GM12878 (cell line): ENCODE measurements around the gene FBXL15. TPM values are rescaled to one million over a fixed set of nuclear protein-coding genes. Genes with fewer than 3 reads are reported as not detected.

Source experiments
- ATAC-seq: fragments of 200-7000 bp; cut with Tn5 transposase; 3 replicates; pipeline ENCODE4 v1.9.1; 2020; ENCODE audit warnings: mild to moderate bottlenecking, moderate library complexity
- BruUV-seq: library from RNA; stranded (reverse); fragments of 400-500 nt; replicated peaks from 2 replicates; lab custom pipeline; 2021; lab: Mats Ljungman, UMichigan
- CTCF ChIA-PET: fragments of 300-600 bp; sonication (Branson Sonifier 250); formaldehyde crosslinking; extraction: SDS; loops from one replicate; lab custom pipeline; 2021; ENCODE audit warnings: inconsistent platforms; lab: Yijun Ruan, JAX
- POLR2A ChIA-PET: fragments of 350-600 bp; formaldehyde crosslinking; extraction: SDS; loops from one replicate; lab custom pipeline; 2021; ENCODE audit warnings: inconsistent platforms; lab: Charles Lee
- RAD21 ChIA-PET: fragments of 300-600 bp; sonication (Branson Sonifier 250); formaldehyde crosslinking; loops from one replicate; lab custom pipeline; 2023; ENCODE audit warnings: antibody characterized with exemption; ENCODE audit not compliant: unreplicated experiment; lab: Charles Lee
- SMC1A ChIA-PET: fragments of 300-600 bp; sonication (Branson Sonifier 250); formaldehyde crosslinking; loops from one replicate; lab custom pipeline; 2023; ENCODE audit not compliant: unreplicated experiment, uncharacterized antibody; lab: Charles Lee
- DNase-seq: peaks from one replicate; pipeline ENCODE4 v3.0.0-alpha.2; 2011; ENCODE audit warnings: low read depth, low spot score
- FAIRE-seq: peaks from 3 replicates; lab custom pipeline; 2011; peaks lifted over from hg19 to GRCh38; lab: Jason Lieb, UNC
- H2AFZ ChIP-seq: 2 replicates; pipeline ENCODE4 v1.6.0; 2011; ENCODE audit warnings: low read depth, low read length, control low read depth; ENCODE audit not compliant: control insufficient read depth
- H3K27ac ChIP-seq: 2 replicates; pipeline ENCODE4 v1.5.1; 2011; ENCODE audit warnings: control low read depth; ENCODE audit not compliant: control insufficient read depth, insufficient read depth
- H3K27me3 ChIP-seq, 2 experiments: replicated peaks in 1 of 2; 2 replicates each; pipeline versions ENCODE4 v1.6.0 to v1.6.1; 2011; ENCODE audit warnings: low read length in 1 of 2; ENCODE audit not compliant: control insufficient read depth in 2 of 2, insufficient read depth in 2 of 2
- H3K36me3 ChIP-seq, 2 experiments: 2 replicates each; pipeline ENCODE4 v1.5.1; 2011; ENCODE audit warnings: low read length in 1 of 2; ENCODE audit not compliant: control insufficient read depth in 2 of 2, insufficient read depth in 2 of 2
- H3K4me1 ChIP-seq: 2 replicates; pipeline ENCODE4 v1.6.1; 2011; ENCODE audit warnings: mild to moderate bottlenecking, low read length, moderate library complexity, mixed read lengths; ENCODE audit not compliant: control insufficient read depth, insufficient read depth
- H3K4me2 ChIP-seq: 2 replicates; pipeline ENCODE4 v1.6.0; 2011; ENCODE audit warnings: control low read depth; ENCODE audit not compliant: control insufficient read depth, insufficient read depth
- H3K4me3 ChIP-seq: fragments of 200-600 bp; sonication (generic); 2 replicates; pipeline ENCODE4 v1.5.1; 2016
- H3K79me2 ChIP-seq: 2 replicates; pipeline ENCODE4 v1.6.0; 2011; ENCODE audit warnings: low read length; ENCODE audit not compliant: control insufficient read depth, insufficient read depth
- H3K9ac ChIP-seq: 2 replicates; pipeline ENCODE4 v1.8.0; 2011; ENCODE audit warnings: low read length, control low read depth, mixed read lengths; ENCODE audit not compliant: control insufficient read depth, insufficient read depth
- H3K9me3 ChIP-seq: replicated peaks from 3 replicates; pipeline ENCODE4 v1.5.1; 2011; ENCODE audit warnings: mild to moderate bottlenecking, low read length; ENCODE audit not compliant: control insufficient read depth, insufficient read depth
- H4K20me1 ChIP-seq: 2 replicates; pipeline ENCODE4 v1.6.0; 2011; ENCODE audit not compliant: control insufficient read depth, insufficient read depth
- CBFB ChIP-seq: IDR thresholded peaks from 2 replicates; pipeline ENCODE4 v1.6.1; 2016; ENCODE audit warnings: antibody characterized with exemption, low read depth
- CBX5 ChIP-seq: sonication (generic); IDR thresholded peaks from 2 replicates; pipeline ENCODE4 v1.6.1; 2016; ENCODE audit warnings: low read depth, moderate library complexity, mild to moderate bottlenecking, inconsistent platforms
- CEBPZ ChIP-seq: fragments of 150-350 bp; IDR thresholded peaks from 2 replicates; pipeline ENCODE4 v1.6.1; 2016; ENCODE audit warnings: low read depth, low read length
- CHD4 ChIP-seq: fragments of 200-600 bp; sonication (generic); IDR thresholded peaks from 2 replicates; pipeline ENCODE4 v1.6.1; 2016; ENCODE audit warnings: mild to moderate bottlenecking
- CREB1 ChIP-seq: IDR thresholded peaks from 2 replicates; pipeline ENCODE4 v1.6.1; 2012; ENCODE audit warnings: low read depth, mild to moderate bottlenecking, inconsistent platforms
- ESRRA ChIP-seq: IDR thresholded peaks from 2 replicates; pipeline ENCODE4 v1.6.1; 2012; ENCODE audit warnings: mild to moderate bottlenecking, low read length, improper control_type of control experiment
- FOXM1 ChIP-seq: IDR thresholded peaks from 2 replicates; pipeline ENCODE4 v1.6.1; 2012; ENCODE audit warnings: low read depth, mild to moderate bottlenecking, inconsistent platforms, low read length, moderate library complexity
- IRF4 ChIP-seq: IDR thresholded peaks from 2 replicates; pipeline ENCODE4 v1.6.1; 2011; ENCODE audit warnings: low read depth, low read length
- JUND ChIP-seq: IDR thresholded peaks from 2 replicates; pipeline ENCODE4 v1.6.1; 2012; ENCODE audit warnings: low read depth, mild to moderate bottlenecking, low read length, improper control_type of control experiment, moderate library complexity
- KAT2A ChIP-seq: conservative IDR thresholded peaks from 2 replicates; pipeline ENCODE4 v1.6.1; 2011; ENCODE audit warnings: low read depth, low read length; ENCODE audit not compliant: control insufficient read depth
- MYC ChIP-seq: IDR thresholded peaks from 2 replicates; pipeline ENCODE4 v1.6.1; 2011; ENCODE audit warnings: mild to moderate bottlenecking, low read length, moderate library complexity, inconsistent platforms; ENCODE audit not compliant: insufficient read depth, insufficient replicate concordance, insufficient read length, severe bottlenecking
- NFYB ChIP-seq: IDR thresholded peaks from 2 replicates; pipeline ENCODE4 v1.6.1; 2011; ENCODE audit warnings: low read depth, mild to moderate bottlenecking, low read length, improper control_type of control experiment, moderate library complexity; ENCODE audit not compliant: insufficient read depth
- NR2F1 ChIP-seq: fragments of 450-650 bp; conservative IDR thresholded peaks from 2 replicates; pipeline ENCODE4 v1.6.1; 2017; ENCODE audit warnings: mild to moderate bottlenecking
- POLR2A ChIP-seq: IDR thresholded peaks from 2 replicates; pipeline ENCODE4 v1.6.1; 2011; ENCODE audit warnings: low read depth, mild to moderate bottlenecking, low read length
- POLR2AphosphoS2 ChIP-seq: IDR thresholded peaks from 2 replicates; pipeline ENCODE4 v1.6.1; 2011; ENCODE audit warnings: low read depth, mild to moderate bottlenecking, low read length, improper control_type of control experiment, moderate library complexity
- POLR2AphosphoS5 ChIP-seq: IDR thresholded peaks from 2 replicates; pipeline ENCODE4 v1.6.1; 2011; ENCODE audit warnings: mild to moderate bottlenecking, low read length, inconsistent platforms
- RAD21 ChIP-seq: IDR thresholded peaks from 2 replicates; pipeline ENCODE4 v1.6.1; 2011; ENCODE audit warnings: mild to moderate bottlenecking, low read depth, low read length, moderate library complexity; ENCODE audit not compliant: insufficient read depth
- RUNX3 ChIP-seq: IDR thresholded peaks from 2 replicates; pipeline ENCODE4 v1.6.1; 2012; ENCODE audit warnings: low read length, inconsistent platforms
- SPI1 ChIP-seq: IDR thresholded peaks from 2 replicates; pipeline ENCODE4 v1.6.1; 2011; ENCODE audit warnings: low read depth, mild to moderate bottlenecking, low read length, moderate library complexity, borderline replicate concordance; ENCODE audit not compliant: insufficient read depth
- SUZ12 ChIP-seq: fragments of 200-600 bp; sonication (generic); IDR thresholded peaks from one replicate; pipeline ENCODE4 v1.6.1; 2018; ENCODE audit warnings: antibody characterized with exemption, mild to moderate bottlenecking; ENCODE audit not compliant: unreplicated experiment
- TAF1 ChIP-seq: IDR thresholded peaks from 2 replicates; pipeline ENCODE4 v1.6.1; 2011; ENCODE audit warnings: mild to moderate bottlenecking, low read depth, low read length, borderline replicate concordance
- TCF7 ChIP-seq: IDR thresholded peaks from 2 replicates; pipeline ENCODE4 v1.6.1; 2014; ENCODE audit warnings: antibody characterized with exemption, borderline replicate concordance
- ZNF384 ChIP-seq: IDR thresholded peaks from 2 replicates; pipeline ENCODE4 v1.6.1; 2012; ENCODE audit warnings: low read depth, mild to moderate bottlenecking, low read length, improper control_type of control experiment, borderline replicate concordance
- WGBS: methylation state at CpG from one replicate; pipeline ENCODE4 v1.1.6; 2016; ENCODE audit warnings: low lambda C conversion rate; ENCODE audit not compliant: insufficient replicate concordance, insufficient coverage; ENCODE audit errors: missing lambda C conversion rate; 5-methylcytosine and 5-hydroxymethylcytosine counted together
- in situ Hi-C: fragments of 300-500 bp; cut with MboI; formaldehyde crosslinking; loops from 9 replicates; pipeline ENCODE4 v1.14.3; 2018; ENCODE audit warnings: mixed read lengths
- intact Hi-C: fragments of 100-400 bp; cut with micrococcal nuclease; formaldehyde crosslinking; loops from one replicate; pipeline ENCODE4 v1.14.2; 2022; ENCODE audit not compliant: unreplicated experiment
- polyA plus RNA-seq, 11 experiments: library from polyadenylated mRNA; depleted of rRNA in 4 of 11; unstranded in 6 of 11; stranded (reverse) in 5 of 11; fragments of >200 nt; fragmentation: Nextera tagmentation in 4 of 11; fragmentation: Illumina TruSeq in 1 of 11; extraction: Ambion mirVana in 4 of 11; extraction: Trizol in 1 of 11; gene quantifications; 1 replicate in 1 of 11; 2 replicates in 10 of 11; pipeline versions ENCODE4 v1.2.1 to v1.2.3, GENCODE V29; 2011 to 2016; ENCODE audit warnings: inconsistent platforms in 2 of 11, missing spikeins in 2 of 11, low read depth in 1 of 11
- total RNA-seq, 4 experiments: library from RNA; depleted of rRNA in 3 of 4; stranded (reverse); fragments of >200 nt in 3 of 4; fragmentation: Illumina TruSeq in 1 of 4; extraction: Trizol in 1 of 4; gene quantifications; 2 replicates each; pipeline versions ENCODE4 v1.2.1 to v1.2.3, GENCODE V29; 2013 to 2021

The FBXL15 gene
- total and polyA plus RNA-seq, 10 of the 15 experiments (the other 5 are each of a cell fraction or from before 2014, with no cell fraction given), result 0.13 to 21.3 (median 7.9) TPM

GRCh38 chr10:102405108-102405571 lies 15.5 kb upstream of the FBXL15 start:
- no peaks in the 10 kb centered on the region for H3K9me3 ChIP-seq
- SMC1A ChIA-PET, result interaction anchor here (1.6 kb wide), 1 partner anchor 11 kb away, joined by 5 read pairs; no protein-coding TSS in a partner anchor
- H3K27ac ChIP-seq, result no peak overlapping the region
- no peak overlapping the region for H3K9ac ChIP-seq
- no TSS peak for BruUV-seq
- RAD21 ChIA-PET, result no interaction called here
- H3K4me3 ChIP-seq, result no peak overlapping the region
- ATAC-seq (no peak), DNase-seq (no peak), FAIRE-seq (no peak)
- CTCF ChIA-PET, result interaction anchor here (0.6 to 12.1 kb wide), 9 partner anchors 11 to 236 kb away, joined by 3 to 69 read pairs (median 6); partner anchors contain the start of genes ACTR1A, C10orf95 and NFKB2
- WGBS, result 66% methylated on average over 17 of the region's 19 CpGs
- H2AFZ ChIP-seq, result no peak overlapping the region
- peaks cover 4% of the 10 kb centered on the region; the same call in 1 of the 2 replicates for H4K20me1 ChIP-seq
- peaks cover 11 to 21% of the 10 kb centered on the region in 2 experiments; a peak in 3 of 4 replicates for H3K36me3 ChIP-seq
- H3K4me1 ChIP-seq, result peaks cover 2% of the 10 kb centered on the region
- POLR2A ChIA-PET, result interaction anchor here (1.5 kb wide), 1 partner anchor 10 kb away, joined by 6 read pairs; the partner anchor contains the start of gene NFKB2
- intact Hi-C loops (no loop called here), in situ Hi-C loops (loop anchor here (5.0 kb wide), 1 partner anchor 178 kb away; the partner anchor contains the start of gene ELOVL3)
- peaks cover 6 to 9% of the 10 kb centered on the region in 2 experiments; a peak in 3 of 4 replicates for H3K27me3 ChIP-seq
- H3K79me2 ChIP-seq, result peaks cover 2% of the 10 kb centered on the region; the same call in 1 of the 2 replicates
- no peak overlapping the region for H3K4me2 ChIP-seq
- no peak for TF ChIP-seq FOXM1
- no peak for TF ChIP-seq CREB1
- TF ChIP-seq TAF1, result no peak
- TF ChIP-seq POLR2AphosphoS5, result peak; percentile 72
- no peak for TF ChIP-seq SUZ12
- TF ChIP-seq RAD21, result no peak
- no peak for TF ChIP-seq NFYB
- TF ChIP-seq KAT2A, result no peak
- TF ChIP-seq CBFB, result no peak
- TF ChIP-seq NR2F1, result 0 out of 2 replicates have a peak, but pooled peaks have one; percentile 13
- TF ChIP-seq ZNF384, result no peak
- TF ChIP-seq JUND, result no peak
- no peak for TF ChIP-seq CEBPZ
- TF ChIP-seq RUNX3, result no peak
- TF ChIP-seq CBX5, result no peak
- no peak for TF ChIP-seq IRF4
- TF ChIP-seq MYC, result no peak
- TF ChIP-seq POLR2A, result peak; percentile 76
- no peak for TF ChIP-seq ESRRA
- TF ChIP-seq POLR2AphosphoS2, result peak; percentile 78
- TF ChIP-seq CHD4, result no peak
- no peak for TF ChIP-seq TCF7
- TF ChIP-seq SPI1, result no peak
